OCI-LY7 (cell line): ENCODE data around the gene STK35. TPM values are rescaled to one million over a fixed set of nuclear protein-coding genes. Genes with fewer than 3 reads are reported as not detected.

ENCODE experiments used
- BruUV-seq: library from RNA; stranded (reverse); fragments of 400-500 nt; replicated peaks from 2 replicates; lab custom pipeline; 2021; lab: Mats Ljungman, UMichigan
- CTCF ChIA-PET: fragments of 300-600 bp; sonication (Branson Sonifier 250); formaldehyde crosslinking; loops from one replicate; lab custom pipeline; 2022; ENCODE audit warnings: antibody characterized with exemption; ENCODE audit not compliant: unreplicated experiment; lab: Charles Lee
- POLR2A ChIA-PET: fragments of 300-600 bp; sonication (Branson Sonifier 250); formaldehyde crosslinking; loops from one replicate; lab custom pipeline; 2022; ENCODE audit warnings: antibody characterized with exemption; lab: Charles Lee
- DNase-seq: peaks from one replicate; pipeline ENCODE4 v3.0.0-alpha.2; 2015; ENCODE audit warnings: low spot score
- H2AFZ ChIP-seq: fragments of 200-600 bp; sonication (generic), shearing (Covaris generic); 2 replicates; pipeline ENCODE4 v1.6.1; 2014; ENCODE audit warnings: mild to moderate bottlenecking, antibody characterized with exemption, low read length, moderate library complexity
- H3K27ac ChIP-seq: fragments of 200-600 bp; sonication (generic); 2 replicates; pipeline ENCODE4 v1.5.1; 2014; ENCODE audit warnings: mixed run types, low read depth, mild to moderate bottlenecking, moderate library complexity, low read length, inconsistent platforms; ENCODE audit not compliant: poor library complexity, severe bottlenecking
- H3K36me3 ChIP-seq: fragments of 200-600 bp; sonication (generic); 2 replicates; pipeline ENCODE4 v1.6.1; 2014; ENCODE audit warnings: mild to moderate bottlenecking, antibody characterized with exemption, low read length, moderate library complexity, mixed read lengths; ENCODE audit not compliant: insufficient read depth
- H3K4me1 ChIP-seq: fragments of 200-600 bp; sonication (generic); 2 replicates; pipeline ENCODE4 v1.5.1; 2014; ENCODE audit warnings: mild to moderate bottlenecking, low read length; ENCODE audit not compliant: insufficient read depth, poor library complexity, severe bottlenecking
- H3K4me2 ChIP-seq: fragments of 200-600 bp; sonication (generic); 2 replicates; pipeline ENCODE4 v1.6.1; 2014; ENCODE audit warnings: mild to moderate bottlenecking, low read length
- H3K4me3 ChIP-seq: fragments of 200-600 bp; sonication (generic); 2 replicates; pipeline ENCODE4 v1.5.1; 2014; ENCODE audit warnings: mild to moderate bottlenecking, low read depth, low read length; ENCODE audit not compliant: poor library complexity, severe bottlenecking
- H3K79me2 ChIP-seq: fragments of 200-600 bp; sonication (generic); 2 replicates; pipeline ENCODE4 v1.6.1; 2016; ENCODE audit warnings: low read depth, mild to moderate bottlenecking, low read length, moderate library complexity, mixed read lengths; ENCODE audit not compliant: insufficient read depth
- H3K9me2 ChIP-seq: fragments of 200-600 bp; sonication (generic); 2 replicates; pipeline ENCODE4 v1.6.1; 2016; ENCODE audit warnings: mild to moderate bottlenecking, low read length, mixed read lengths; ENCODE audit not compliant: insufficient read depth
- H3K9me3 ChIP-seq: fragments of 200-600 bp; sonication (generic); 2 replicates; pipeline ENCODE4 v1.6.1; 2014; ENCODE audit warnings: mild to moderate bottlenecking, mixed run types, low read length, mixed read lengths
- H4K20me1 ChIP-seq: fragments of 200-600 bp; sonication (generic); 2 replicates; pipeline ENCODE4 v1.6.1; 2014; ENCODE audit warnings: mild to moderate bottlenecking, antibody characterized with exemption, low read length, moderate library complexity, mixed read lengths; ENCODE audit not compliant: insufficient read depth
- EZH2phosphoT487 ChIP-seq: fragments of 200-600 bp; sonication (generic); IDR thresholded peaks from 2 replicates; pipeline ENCODE4 v1.6.1; 2018; ENCODE audit warnings: low read depth, borderline replicate concordance, mild to moderate bottlenecking, mixed run types, antibody characterized with exemption, low read length, moderate library complexity, mixed read lengths
- intact Hi-C: fragments of 100-400 bp; cut with micrococcal nuclease; formaldehyde crosslinking; loops from one replicate; pipeline ENCODE4 v1.10.0; 2022; ENCODE audit not compliant: unreplicated experiment
- total RNA-seq, 2 experiments: library from RNA; depleted of rRNA in 1 of 2; stranded (reverse); fragments of >200 nt in 1 of 2; shearing (Covaris generic) in 1 of 2; gene quantifications; 2 replicates each; pipeline ENCODE4 v1.2.3, GENCODE V29; 2014 to 2022
- TF ChIP-seq, protein P1 (sequence below): fragments of 200-600 bp; sonication (generic); conservative IDR thresholded peaks from 2 replicates; pipeline ENCODE4 v1.5.1; 2014; ENCODE audit warnings: mild to moderate bottlenecking, antibody characterized with exemption, low read length, moderate library complexity, mixed read lengths

Gene STK35
- total RNA-seq, 2 experiments from 2014 or later, result 21.4 to 22.3 TPM

DNA sequence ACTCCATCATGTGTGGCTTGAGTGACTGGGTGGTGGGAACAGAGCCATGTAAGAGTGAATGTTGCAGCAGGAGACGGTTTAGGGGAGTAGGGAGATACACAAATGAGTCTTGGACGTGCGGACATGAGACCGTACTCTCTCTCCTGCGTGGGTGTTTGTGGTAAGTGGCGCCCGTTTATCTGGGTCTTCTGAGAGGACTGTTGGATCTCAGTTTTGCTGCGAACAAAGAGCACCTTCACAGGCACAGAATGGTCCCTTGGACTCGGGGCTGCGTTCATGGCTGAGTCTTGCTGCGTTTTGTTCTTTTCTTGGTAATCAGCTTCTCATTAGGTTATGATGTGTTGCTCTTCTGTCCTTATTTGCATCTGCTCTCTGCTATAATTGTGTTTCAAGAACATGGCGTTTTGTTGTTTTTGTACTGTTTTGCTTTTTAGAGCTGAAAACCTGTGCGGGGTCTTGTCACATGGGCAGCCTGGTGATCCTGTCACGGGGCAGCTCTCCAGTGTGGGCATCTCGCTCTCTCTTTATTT lies 28.5 kb downstream of the STK35 start:
- TF ChIP-seq, protein P1, sequence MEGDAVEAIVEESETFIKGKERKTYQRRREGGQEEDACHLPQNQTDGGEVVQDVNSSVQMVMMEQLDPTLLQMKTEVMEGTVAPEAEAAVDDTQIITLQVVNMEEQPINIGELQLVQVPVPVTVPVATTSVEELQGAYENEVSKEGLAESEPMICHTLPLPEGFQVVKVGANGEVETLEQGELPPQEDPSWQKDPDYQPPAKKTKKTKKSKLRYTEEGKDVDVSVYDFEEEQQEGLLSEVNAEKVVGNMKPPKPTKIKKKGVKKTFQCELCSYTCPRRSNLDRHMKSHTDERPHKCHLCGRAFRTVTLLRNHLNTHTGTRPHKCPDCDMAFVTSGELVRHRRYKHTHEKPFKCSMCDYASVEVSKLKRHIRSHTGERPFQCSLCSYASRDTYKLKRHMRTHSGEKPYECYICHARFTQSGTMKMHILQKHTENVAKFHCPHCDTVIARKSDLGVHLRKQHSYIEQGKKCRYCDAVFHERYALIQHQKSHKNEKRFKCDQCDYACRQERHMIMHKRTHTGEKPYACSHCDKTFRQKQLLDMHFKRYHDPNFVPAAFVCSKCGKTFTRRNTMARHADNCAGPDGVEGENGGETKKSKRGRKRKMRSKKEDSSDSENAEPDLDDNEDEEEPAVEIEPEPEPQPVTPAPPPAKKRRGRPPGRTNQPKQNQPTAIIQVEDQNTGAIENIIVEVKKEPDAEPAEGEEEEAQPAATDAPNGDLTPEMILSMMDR, result no peak
- TF ChIP-seq EZH2phosphoT487, result no peak
- intact Hi-C loops, result no loop called here
- ChIA-PET POLR2A (no interaction called here), CTCF (no interaction called here)
- H3K4me1 ChIP-seq, result peaks cover 5% of the 10 kb centered on the region
- H3K27ac ChIP-seq, result no peak overlapping the region
- no peak overlapping the region for H2AFZ ChIP-seq
- H3K9me2 ChIP-seq, result no peaks in the 10 kb centered on the region
- no TSS peak for BruUV-seq
- H3K4me3 ChIP-seq, result no peak overlapping the region
- no peak overlapping the region for H3K4me2 ChIP-seq
- peaks cover 38% of the 10 kb centered on the region; the same call in 1 of the 2 replicates for H3K79me2 ChIP-seq
- DNase-seq, result no peak
- H3K36me3 ChIP-seq, result peaks cover 39% of the 10 kb centered on the region; the same call in 1 of the 2 replicates
- H4K20me1 ChIP-seq, result peaks cover 25% of the 10 kb centered on the region; the same call in 1 of the 2 replicates
- no peaks in the 10 kb centered on the region for H3K9me3 ChIP-seq

DNA sequence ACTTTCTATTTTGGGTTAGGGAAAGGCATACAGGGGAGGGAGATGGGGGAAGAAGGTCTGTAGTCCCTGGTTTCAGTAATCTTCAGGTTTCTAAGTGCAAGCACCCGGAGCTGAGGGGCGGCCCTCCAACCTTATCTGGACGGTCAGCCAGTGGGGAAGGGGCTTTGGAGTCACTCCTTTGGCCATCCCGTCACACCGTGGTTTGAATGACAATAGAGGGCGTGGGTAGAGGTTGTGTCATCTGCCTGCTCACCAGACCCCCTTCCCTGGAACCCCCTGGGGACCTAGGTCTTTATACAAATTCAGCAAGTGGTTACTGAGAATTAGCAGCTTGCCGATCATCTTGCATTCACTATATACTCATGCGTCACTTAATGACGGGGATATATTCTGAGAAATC lies 29.1 kb downstream of the STK35 start:
- POLR2A ChIA-PET, result no interaction called here
- intact Hi-C loops, result no loop called here

DNA sequence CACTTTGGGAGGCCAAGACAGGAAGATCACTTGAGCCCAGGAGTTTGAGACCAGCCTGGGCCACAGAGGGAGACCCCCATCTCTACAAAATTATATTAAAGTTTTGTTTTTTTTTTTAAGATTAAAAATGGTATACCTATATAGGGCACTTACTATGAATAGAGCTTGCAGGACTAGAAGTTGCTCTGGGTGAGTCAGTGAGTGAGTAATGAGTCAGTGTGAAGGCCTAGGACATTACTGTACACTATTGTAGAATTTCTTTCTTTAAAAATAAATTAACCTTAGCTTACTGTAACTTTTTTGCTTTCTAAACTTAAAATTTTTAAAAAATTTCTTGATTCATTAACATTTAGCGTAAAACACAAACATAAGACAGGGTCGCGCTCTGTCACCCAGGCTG lies 29.7 kb downstream of the STK35 start:
- intact Hi-C loops, result no loop called here
- no peak overlapping the region for H2AFZ ChIP-seq
- no TSS peak for BruUV-seq
- peaks cover 15% of the 10 kb centered on the region; the same call in 1 of the 2 replicates for H4K20me1 ChIP-seq
- no peaks in the 10 kb centered on the region for H3K4me1 ChIP-seq
- peaks cover 26% of the 10 kb centered on the region; the same call in 1 of the 2 replicates for H3K79me2 ChIP-seq
- DNase-seq, result no peak
- TF ChIP-seq, protein P1, result no peak
- TF ChIP-seq EZH2phosphoT487, result no peak
- H3K4me2 ChIP-seq, result no peak overlapping the region
- POLR2A ChIA-PET, result no interaction called here
- no peaks in the 10 kb centered on the region for H3K9me3 ChIP-seq
- CTCF ChIA-PET, result no interaction called here
- no peak overlapping the region for H3K4me3 ChIP-seq
- no peak overlapping the region for H3K27ac ChIP-seq
- H3K36me3 ChIP-seq, result peaks cover 27% of the 10 kb centered on the region; the same call in 1 of the 2 replicates
- no peaks in the 10 kb centered on the region for H3K9me2 ChIP-seq

More for the DNA sequence above, 29.1 kb downstream of the STK35 start:
- Histone ChIP-seq H3K9me3 (no peaks in the 10 kb centered on the region), H3K79me2 (peaks cover 32% of the 10 kb centered on the region; the same call in 1 of the 2 replicates), H3K36me3 (peaks cover 34% of the 10 kb centered on the region; the same call in 1 of the 2 replicates), H3K4me1 (no peaks in the 10 kb centered on the region), H4K20me1 (peaks cover 19% of the 10 kb centered on the region; the same call in 1 of the 2 replicates), H3K4me2 (no peak overlapping the region), H3K9me2 (no peaks in the 10 kb centered on the region), H3K27ac (no peak overlapping the region), H3K4me3 (no peak overlapping the region), H2AFZ (no peak overlapping the region)
- CTCF ChIA-PET, result no interaction called here
- BruUV-seq, result no TSS peak
- DNase-seq, result no peak
- no peak for TF ChIP-seq EZH2phosphoT487
- TF ChIP-seq, protein P1, result no peak
